ENCODE data around the gene PCED1B.

GRCh38 chr12:47231456-47231855 is 152.0 kb downstream of the PCED1B start:
- no peak for TF ChIP-seq CTCF (IDR thresholded peaks at IDR 0.05)
- no peak for TF ChIP-seq POLR2A (IDR thresholded peaks at IDR 0.05)
